PFSK-1 (cell line): Measurements from ENCODE around the gene SETD1B.

ENCODE experiments used
- FOXP2 ChIP-seq: optimal IDR thresholded peaks from 2 replicates; pipeline ENCODE3; 2011; ENCODE audit warnings: borderline replicate concordance, control low read depth, inconsistent platforms; ENCODE audit not compliant: insufficient read depth; ENCODE audit errors: extremely low read length, extremely low read depth
- POLR2AphosphoS5 ChIP-seq: IDR thresholded peaks from 2 replicates; pipeline ENCODE4 v1.6.1; 2012; ENCODE audit warnings: low read depth, mild to moderate bottlenecking, control low read depth, low read length, moderate library complexity
- REST ChIP-seq, 2 experiments: IDR thresholded peaks; 2 replicates each; pipeline versions ENCODE4 v1.6.1 to v1.8.0; 2011 to 2012; ENCODE audit warnings: low read depth in 2 of 2, low read length in 2 of 2, control low read depth in 1 of 2, inconsistent platforms in 1 of 2, mild to moderate bottlenecking in 1 of 2, moderate library complexity in 1 of 2; ENCODE audit not compliant: insufficient read depth in 1 of 2
- SIN3A ChIP-seq: IDR thresholded peaks from 2 replicates; pipeline ENCODE4 v1.6.1; 2012; ENCODE audit warnings: mild to moderate bottlenecking, low read length, moderate library complexity, borderline replicate concordance; ENCODE audit not compliant: insufficient read depth
- TAF1 ChIP-seq: IDR thresholded peaks from 2 replicates; pipeline ENCODE4 v1.6.1; 2012; ENCODE audit warnings: low read length, control low read depth, borderline replicate concordance; ENCODE audit not compliant: insufficient read depth

SETD1B gene

GRCh38 chr12:121837680-121838079, 33.9 kb downstream of the SETD1B start:
- TF ChIP-seq REST (IDR thresholded peaks at IDR 0.05; ENCODE audit: insufficient read depth in 1 of 2, low read depth in 2 of 2, low read length in 2 of 2), result no peak
- no peak for TF ChIP-seq TAF1
- no peak for TF ChIP-seq SIN3A
- TF ChIP-seq POLR2AphosphoS5, result no peak
- TF ChIP-seq FOXP2, result no peak

GRCh38 chr12:121838126-121838525, 34.3 kb downstream of the SETD1B start:
- TF ChIP-seq FOXP2 (no peak), POLR2AphosphoS5 (no peak), TAF1 (no peak), REST (IDR thresholded peaks at IDR 0.05; ENCODE audit: insufficient read depth in 1 of 2, low read depth in 2 of 2, low read length in 2 of 2) (no peak), SIN3A (no peak)

- TF ChIP-seq REST (IDR thresholded peaks at IDR 0.05; ENCODE audit: insufficient read depth in 1 of 2, low read depth in 2 of 2, low read length in 2 of 2) (no peak), TAF1 (0 out of 2 replicates have a peak, but pooled peaks have one; percentile 25), FOXP2 (no peak), POLR2AphosphoS5 (peak; percentile 68; the same call in 1 of the 2 replicates), SIN3A (no peak; the same call in 1 of the 2 replicates)
These were observed 35.5 kb downstream of the SETD1B start for GRCh38 chr12:121839106-121839992.

GRCh38 chr12:121839993-121840761, 36.4 kb downstream of the SETD1B start:
- TF ChIP-seq REST (IDR thresholded peaks at IDR 0.05; ENCODE audit: insufficient read depth in 1 of 2, low read depth in 2 of 2, low read length in 2 of 2) (no peak), SIN3A (no peak)
